Esophagus squamous epithelium (tissue), 5 donors: Measurements from ENCODE around the gene SPG11. TPM values are rescaled to one million over a fixed set of nuclear protein-coding genes. Genes with fewer than 3 reads are reported as not detected.
"Not testable (repeated sequence)": the region's sequence is repeated elsewhere in the genome, so short reads cannot be mapped to it uniquely, and the experiment has no call there.

Source experiments
- DNase-seq: peaks from one replicate; lab custom pipeline; 2025; lab: John Stamatoyannopoulos, UW
- H3K27ac ChIP-seq, 4 donors: fragments of 200-600 bp; sonication (generic); one replicate each; pipeline ENCODE4 v1.5.1; 2016 to 2019; ENCODE audit warnings: mild to moderate bottlenecking in 1 of 4
- H3K27me3 ChIP-seq, 4 donors: fragments of 200-600 bp; sonication (generic); 1 replicate in 3 of 4; 2 replicates in 1 of 4; pipeline versions ENCODE4 v1.5.1 to v1.6.0; 2017 to 2021; ENCODE audit warnings: antibody characterized with exemption in 1 of 4
- H3K36me3 ChIP-seq, 3 donors: fragments of 200-600 bp; sonication (generic); one replicate each; pipeline ENCODE4 v1.5.1; 2016 to 2019
- H3K4me1 ChIP-seq, 3 donors: fragments of 200-600 bp; sonication (generic); one replicate each; pipeline ENCODE4 v1.5.1; 2017 to 2019
- H3K4me3 ChIP-seq, 4 donors: fragments of 200-600 bp; sonication (generic); 1 replicate in 3 of 4; 2 replicates in 1 of 4; pipeline ENCODE4 v1.5.1; 2016 to 2019; ENCODE audit warnings: mild to moderate bottlenecking in 2 of 4, moderate library complexity in 1 of 4
- H3K9me3 ChIP-seq, 3 donors: fragments of 200-600 bp; sonication (generic); one replicate each; pipeline ENCODE4 v1.5.1; 2016 to 2019
- POLR2A ChIP-seq, 4 donors: fragments of 450-650 bp; IDR thresholded peaks; one replicate each; pipeline ENCODE4 v1.6.1; 2017; ENCODE audit warnings: antibody characterized with exemption in 4 of 4, mild to moderate bottlenecking in 4 of 4, moderate library complexity in 3 of 4
- WGBS, 2 donors: methylation state at CpG; one replicate each; pipeline ENCODE4 v1.1.5; 2018; 5-methylcytosine and 5-hydroxymethylcytosine counted together
- intact Hi-C: fragments of 100-400 bp; cut with DNase I; formaldehyde crosslinking; loops from one replicate; pipeline ENCODE4 v1.15.0; 2022
- total RNA-seq, 4 donors: library from RNA; depleted of rRNA; stranded (reverse); fragments of >200 nt; gene quantifications; one replicate each; pipeline ENCODE4 v1.1.0, GENCODE V29; 2016
- TF ChIP-seq, protein P1 (sequence below), 6 experiments: fragments of 450-650 bp in 4 of 6; fragments of 200-600 bp in 2 of 6; sonication (generic) in 2 of 6; IDR thresholded peaks; one replicate each; pipeline ENCODE4 v1.5.1; 2016 to 2019; ENCODE audit warnings: antibody characterized with exemption in 6 of 6, mild to moderate bottlenecking in 4 of 6, moderate library complexity in 4 of 6
- donor health status: DM: yes; HTN: yes; CAD: no.

SPG11 gene
- total RNA-seq, 4 donors from 2014 or later: 43.9 to 84.3 (median 50.0) TPM

DNA sequence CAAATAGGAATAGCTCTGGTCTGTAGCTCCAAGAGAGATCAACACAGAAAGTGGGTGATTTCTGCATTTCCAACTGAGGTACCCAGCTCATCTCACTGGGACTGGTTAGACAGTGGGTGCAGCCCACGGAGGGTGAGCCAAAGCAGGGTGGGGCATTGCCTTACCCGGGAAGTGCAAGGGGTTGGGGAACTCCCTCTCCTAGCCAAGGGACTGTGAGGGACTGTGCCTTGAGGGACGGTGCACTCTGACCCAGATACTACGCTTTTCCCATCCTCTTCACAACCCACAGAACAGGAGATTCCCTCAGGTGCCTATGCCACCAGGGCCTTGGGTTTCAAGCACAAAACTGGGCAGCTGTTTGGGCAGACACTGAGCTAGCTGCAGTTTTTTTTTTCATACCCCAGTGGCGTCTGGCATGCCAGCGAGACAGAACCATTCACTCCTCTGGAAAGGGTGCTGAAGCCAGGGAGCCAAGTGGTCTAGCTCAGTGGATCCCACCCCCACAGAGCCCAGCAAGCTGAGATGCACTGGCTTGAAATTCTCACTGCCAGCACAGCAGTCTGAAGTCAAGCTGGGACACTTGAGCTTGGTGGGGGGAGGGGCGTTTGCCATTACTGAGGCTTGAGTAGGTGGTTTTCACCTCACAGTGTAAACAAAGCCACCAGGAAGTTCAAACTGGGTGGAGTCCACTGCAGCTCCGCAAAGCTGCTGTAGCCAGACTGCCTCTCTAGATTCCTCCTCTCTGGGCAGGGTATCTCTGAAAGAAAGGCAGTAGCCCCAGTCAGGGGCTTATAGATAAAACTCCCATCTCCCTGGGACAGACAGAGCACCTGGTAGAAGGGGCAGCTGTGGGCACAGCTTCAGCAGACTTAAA is 19.6 kb upstream of the SPG11 start:
- Histone ChIP-seq H3K4me3 (peak overlapping the region in 1 of 4 donors; percentile 17), H3K27ac (peak overlapping the region in 3 of 4 donors; percentile 36 to 57 (median 57)), H3K4me1 (peaks cover 0 to 19% (median 15%) of the 10 kb centered on the region in 3 donors)
- H3K36me3 ChIP-seq, intact Hi-C loops, H3K9me3 ChIP-seq, H3K27me3 ChIP-seq: not testable (repeated sequence)
- TF ChIP-seq POLR2A (IDR thresholded peaks at IDR 0.05): peak in 1 of 4 donors; percentile 47
- 27 to 29% methylated on average over 4 to 6 of the region's 8 CpGs for WGBS, 2 donors
- DNase-seq: peak; percentile 8

DNA sequence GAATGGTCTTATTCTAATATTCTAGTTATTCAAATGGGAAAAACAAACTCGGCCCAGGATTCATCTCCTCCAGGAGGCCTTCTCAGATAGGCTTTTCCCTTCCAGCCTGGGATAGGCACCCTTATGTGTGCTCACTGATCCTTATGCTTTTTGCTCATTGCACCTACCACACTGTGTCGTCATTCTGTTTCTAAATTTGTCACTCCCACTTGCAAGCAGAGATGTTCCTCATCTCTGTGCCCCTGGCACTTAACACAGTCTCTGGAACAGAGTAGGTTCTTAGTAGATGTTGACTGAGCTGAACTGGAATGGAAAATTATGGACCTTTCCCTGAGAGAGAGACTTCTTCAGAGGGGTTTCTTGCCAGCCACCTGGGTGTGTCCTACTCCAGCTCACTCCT is 18.7 kb upstream of the SPG11 start:
- no peaks in the 10 kb centered on the region for H3K9me3 ChIP-seq
- no peak overlapping the region for H3K4me3 ChIP-seq
- TF ChIP-seq, protein P1, sequence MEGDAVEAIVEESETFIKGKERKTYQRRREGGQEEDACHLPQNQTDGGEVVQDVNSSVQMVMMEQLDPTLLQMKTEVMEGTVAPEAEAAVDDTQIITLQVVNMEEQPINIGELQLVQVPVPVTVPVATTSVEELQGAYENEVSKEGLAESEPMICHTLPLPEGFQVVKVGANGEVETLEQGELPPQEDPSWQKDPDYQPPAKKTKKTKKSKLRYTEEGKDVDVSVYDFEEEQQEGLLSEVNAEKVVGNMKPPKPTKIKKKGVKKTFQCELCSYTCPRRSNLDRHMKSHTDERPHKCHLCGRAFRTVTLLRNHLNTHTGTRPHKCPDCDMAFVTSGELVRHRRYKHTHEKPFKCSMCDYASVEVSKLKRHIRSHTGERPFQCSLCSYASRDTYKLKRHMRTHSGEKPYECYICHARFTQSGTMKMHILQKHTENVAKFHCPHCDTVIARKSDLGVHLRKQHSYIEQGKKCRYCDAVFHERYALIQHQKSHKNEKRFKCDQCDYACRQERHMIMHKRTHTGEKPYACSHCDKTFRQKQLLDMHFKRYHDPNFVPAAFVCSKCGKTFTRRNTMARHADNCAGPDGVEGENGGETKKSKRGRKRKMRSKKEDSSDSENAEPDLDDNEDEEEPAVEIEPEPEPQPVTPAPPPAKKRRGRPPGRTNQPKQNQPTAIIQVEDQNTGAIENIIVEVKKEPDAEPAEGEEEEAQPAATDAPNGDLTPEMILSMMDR (IDR thresholded peaks at IDR 0.05): no peak
- no peak for TF ChIP-seq POLR2A (IDR thresholded peaks at IDR 0.05)
- DNase-seq: no peak
- intact Hi-C loops: no loop called here
- no peak overlapping the region for H3K27ac ChIP-seq
- no peaks in the 10 kb centered on the region for H3K27me3 ChIP-seq
- peaks cover 0 to 24% (median 15%) of the 10 kb centered on the region in 3 donors for H3K4me1 ChIP-seq
- no peaks in the 10 kb centered on the region for H3K36me3 ChIP-seq
- WGBS, 2 donors: 68 to 95% methylated on average over 2 of the region's 2 CpGs

DNA sequence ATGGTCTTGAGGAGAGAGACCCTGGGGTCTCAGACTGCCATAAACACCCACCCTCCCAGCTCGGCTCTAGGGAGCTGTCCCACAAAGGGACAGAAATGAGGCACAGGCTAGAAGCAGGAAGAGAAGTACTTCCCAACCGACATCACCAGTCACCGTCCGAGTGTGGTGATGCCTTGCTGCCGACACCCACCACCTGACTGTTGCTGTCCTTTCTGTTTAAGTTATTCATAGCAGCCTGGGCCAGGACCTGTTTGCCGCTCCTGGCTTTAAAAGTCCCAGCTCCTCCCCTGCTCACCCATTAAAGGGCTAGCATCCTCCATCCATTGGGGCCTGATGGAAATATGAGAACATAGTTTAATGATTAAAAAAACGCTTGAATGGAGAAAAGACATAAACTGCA is 13.2 kb upstream of the SPG11 start:
- TF ChIP-seq, protein P1 (IDR thresholded peaks at IDR 0.05): no peak
- no peak for TF ChIP-seq POLR2A (IDR thresholded peaks at IDR 0.05)
- WGBS, 2 donors: 48 to 60% methylated on average over 3 to 7 of the region's 7 CpGs
- DNase-seq: no peak
- no peaks in the 10 kb centered on the region for H3K9me3 ChIP-seq
- no peak overlapping the region for H3K4me3 ChIP-seq
- H3K4me1 ChIP-seq: peaks cover 0 to 8% (median 0%) of the 10 kb centered on the region in 3 donors
- H3K27ac ChIP-seq: peak overlapping the region in 2 of 4 donors; percentile 10 to 37
- no peaks in the 10 kb centered on the region for H3K36me3 ChIP-seq
- no peaks in the 10 kb centered on the region for H3K27me3 ChIP-seq
- intact Hi-C loops: no loop called here

DNA sequence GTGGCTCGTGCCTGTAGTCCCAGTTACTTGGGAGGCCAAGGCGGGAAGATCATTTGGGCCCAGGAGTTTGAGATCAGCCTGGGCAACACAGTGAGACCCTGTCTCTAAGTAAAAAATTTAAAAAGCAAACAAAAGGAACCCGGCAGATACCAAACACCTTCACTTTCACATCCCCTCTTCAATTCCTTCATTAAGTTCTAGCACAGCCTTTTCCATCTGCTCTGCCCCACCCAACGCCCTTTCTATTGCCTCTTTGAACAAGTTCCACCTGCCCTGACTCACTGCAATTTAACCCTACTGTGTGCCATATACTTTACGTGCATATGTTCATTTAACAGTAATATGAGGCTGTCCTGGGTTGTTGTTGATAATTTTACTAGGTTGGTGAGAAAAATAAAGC is 12.4 kb upstream of the SPG11 start:
- Histone ChIP-seq H3K27ac (no peak overlapping the region), H3K27me3 (no peaks in the 10 kb centered on the region)

DNA sequence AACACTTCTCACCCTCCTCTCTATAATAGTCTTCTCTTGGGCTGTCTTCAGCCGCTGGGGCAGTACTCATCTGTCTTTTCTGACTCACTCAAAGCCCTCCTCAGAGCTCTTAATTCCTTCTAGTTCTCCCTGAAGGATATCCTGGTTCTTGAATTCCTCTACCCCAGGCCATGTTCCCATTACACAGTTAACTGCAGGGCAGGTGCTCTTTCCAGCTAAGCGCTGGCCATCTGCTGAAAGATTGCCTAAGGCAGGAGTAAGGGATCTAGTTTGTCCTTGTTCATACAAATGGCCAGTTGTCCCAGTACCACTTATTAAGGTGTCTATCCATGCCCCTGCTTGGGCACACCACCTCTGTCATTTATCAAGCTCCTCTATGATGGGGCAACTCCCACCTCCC is 10.2 kb upstream of the SPG11 start:
- TF ChIP-seq POLR2A (IDR thresholded peaks at IDR 0.05): no peak
- TF ChIP-seq, protein P1 (IDR thresholded peaks at IDR 0.05): no peak
- intact Hi-C loops: no loop called here
- H3K4me3 ChIP-seq: no peak overlapping the region

More for the DNA sequence above, 12.4 kb upstream of the SPG11 start:
- DNase-seq: no peak
- no peak for TF ChIP-seq POLR2A (IDR thresholded peaks at IDR 0.05)
- Histone ChIP-seq H3K9me3 (no peaks in the 10 kb centered on the region), H3K36me3 (no peaks in the 10 kb centered on the region), H3K4me1 (peaks cover 0 to 8% (median 0%) of the 10 kb centered on the region in 3 donors), H3K4me3 (no peak overlapping the region)
- WGBS, 2 donors: 67 to 70% methylated on average over 4 of the region's 5 CpGs
- intact Hi-C loops: no loop called here

More for the DNA sequence above, 10.2 kb upstream of the SPG11 start:
- no peak for DNase-seq
- no peak overlapping the region for H3K27ac ChIP-seq
- peaks cover 0 to 8% (median 0%) of the 10 kb centered on the region in 3 donors for H3K4me1 ChIP-seq
- H3K36me3 ChIP-seq: no peaks in the 10 kb centered on the region
- H3K27me3 ChIP-seq: no peaks in the 10 kb centered on the region
- no peaks in the 10 kb centered on the region for H3K9me3 ChIP-seq
- 95 to 97% methylated on average over 2 of the region's 2 CpGs for WGBS, 2 donors
